ENCODE measurements around the gene GRID1. TPM values are rescaled to one million over a fixed set of nuclear protein-coding genes. Genes with fewer than 3 reads are reported as not detected.

Gene GRID1
- polyA plus RNA-seq, 1 of the 3 experiments (the other 2 are of a cell fraction), result 0.13 TPM

GRCh38 chr10:85891472-85891871 is 475.1 kb downstream of the GRID1 start:
- Histone ChIP-seq H3K36me3 (replicated peaks in 1 of 2; ENCODE audit: control insufficient read depth in 1 of 2, insufficient read depth in 2 of 2, low read length in 1 of 2) (no peaks in the 10 kb centered on the region), H3K27ac (ENCODE audit: low read depth in 2 of 2, low read length in 1 of 2) (no peak overlapping the region), H2AFZ (ENCODE audit: low read depth) (no peak overlapping the region), H3F3A (replicated peaks; ENCODE audit: insufficient read depth) (no peaks in the 10 kb centered on the region), H3K9me3 (peaks cover 6% of the 10 kb centered on the region; the same call in 1 of the 2 replicates), H3K4me3 (ENCODE audit: low read depth in 2 of 2, low read length in 1 of 2) (no peak overlapping the region), H3K4me1 (ENCODE audit: control insufficient read depth in 1 of 2, insufficient read depth in 2 of 2, low read depth in 1 of 2, low read length in 1 of 2) (no peaks in the 10 kb centered on the region), H3K9me2 (no peaks in the 10 kb centered on the region), H3K4me2 (no peak overlapping the region), H4K20me1 (ENCODE audit: insufficient read depth) (no peaks in the 10 kb centered on the region), H3K9ac (no peak overlapping the region), H3K79me2 (ENCODE audit: insufficient read depth) (no peaks in the 10 kb centered on the region), H3K27me3 (ENCODE audit: insufficient read depth) (no peaks in the 10 kb centered on the region)
- POLR2A ChIA-PET, result no interaction called here
- TF ChIP-seq RFX5 (IDR thresholded peaks at IDR 0.05; ENCODE audit: low read length), result no peak
- CTCF ChIA-PET, result no interaction called here
- no peak for DNase-seq

DNA sequence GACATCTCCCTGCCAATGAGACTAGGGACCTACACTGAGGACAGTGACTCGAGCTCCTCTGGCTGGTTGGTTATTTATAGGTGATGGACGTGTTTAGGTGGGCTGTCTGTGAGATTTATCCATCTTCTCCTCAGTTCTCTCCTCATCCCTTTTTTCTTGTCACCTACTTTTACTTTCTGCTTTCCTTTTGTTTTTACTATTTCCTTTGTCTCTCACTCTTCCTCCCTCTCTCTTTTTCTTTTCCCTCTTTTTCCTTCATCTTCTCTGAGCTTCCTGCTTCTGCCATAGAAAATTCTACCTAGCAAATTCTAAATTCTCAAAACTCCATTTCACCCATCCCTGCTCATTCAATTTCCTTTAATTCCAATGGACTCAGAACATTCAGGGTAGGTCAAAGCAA is 478.0 kb downstream of the GRID1 start:
- Histone ChIP-seq H3K4me1 (ENCODE audit: control insufficient read depth in 1 of 2, insufficient read depth in 2 of 2, low read depth in 1 of 2, low read length in 1 of 2) (no peaks in the 10 kb centered on the region), H3K9ac (no peak overlapping the region), H2AFZ (ENCODE audit: low read depth) (no peak overlapping the region), H4K20me1 (ENCODE audit: insufficient read depth) (no peaks in the 10 kb centered on the region), H3K79me2 (ENCODE audit: insufficient read depth) (no peaks in the 10 kb centered on the region), H3K4me3 (ENCODE audit: low read depth in 2 of 2, low read length in 1 of 2) (no peak overlapping the region), H3K36me3 (replicated peaks in 1 of 2; ENCODE audit: control insufficient read depth in 1 of 2, insufficient read depth in 2 of 2, low read length in 1 of 2) (no peaks in the 10 kb centered on the region), H3K4me2 (no peak overlapping the region), H3K9me2 (no peaks in the 10 kb centered on the region), H3K27ac (ENCODE audit: low read depth in 2 of 2, low read length in 1 of 2) (no peak overlapping the region), H3F3A (replicated peaks; ENCODE audit: insufficient read depth) (no peaks in the 10 kb centered on the region), H3K9me3 (peaks cover 6% of the 10 kb centered on the region; the same call in 1 of the 2 replicates), H3K27me3 (ENCODE audit: insufficient read depth) (no peaks in the 10 kb centered on the region)
- CTCF ChIA-PET, result no interaction called here
- POLR2A ChIA-PET, result no interaction called here
- no peak for TF ChIP-seq FOXM1 (IDR thresholded peaks at IDR 0.05; ENCODE audit: low read depth)
- no peak for TF ChIP-seq GABPA (IDR thresholded peaks at IDR 0.05; ENCODE audit: low read depth)
- DNase-seq, result no peak
- WGBS (ENCODE audit: low lambda C conversion rate), result 5% methylated on average over 2 of the region's 2 CpGs

GRCh38 chr10:85888004-85888403 is 478.6 kb downstream of the GRID1 start:
- H3K4me2 ChIP-seq, result no peak overlapping the region
- no peaks in the 10 kb centered on the region for H3K9me2 ChIP-seq
- no peak for DNase-seq
- no peaks in the 10 kb centered on the region for H3K4me1 ChIP-seq (ENCODE audit: control insufficient read depth in 1 of 2, insufficient read depth in 2 of 2, low read depth in 1 of 2, low read length in 1 of 2)
- WGBS (ENCODE audit: low lambda C conversion rate), result 18% methylated on average over 3 of the region's 3 CpGs
- H3K4me3 ChIP-seq (ENCODE audit: low read depth in 2 of 2, low read length in 1 of 2), result no peak overlapping the region
- ChIA-PET POLR2A (no interaction called here), CTCF (no interaction called here)
- no peaks in the 10 kb centered on the region for H3K27me3 ChIP-seq (ENCODE audit: insufficient read depth)
- no peak overlapping the region for H2AFZ ChIP-seq (ENCODE audit: low read depth)
- no peaks in the 10 kb centered on the region for H3K36me3 ChIP-seq (replicated peaks in 1 of 2; ENCODE audit: control insufficient read depth in 1 of 2, insufficient read depth in 2 of 2, low read length in 1 of 2)
- no peak overlapping the region for H3K27ac ChIP-seq (ENCODE audit: low read depth in 2 of 2, low read length in 1 of 2)
- H3F3A ChIP-seq (replicated peaks; ENCODE audit: insufficient read depth), result no peaks in the 10 kb centered on the region
- no peak overlapping the region for H3K9ac ChIP-seq
- TF ChIP-seq MAX (IDR thresholded peaks at IDR 0.05; ENCODE audit: low read depth), result no peak
- TF ChIP-seq, protein P1, sequence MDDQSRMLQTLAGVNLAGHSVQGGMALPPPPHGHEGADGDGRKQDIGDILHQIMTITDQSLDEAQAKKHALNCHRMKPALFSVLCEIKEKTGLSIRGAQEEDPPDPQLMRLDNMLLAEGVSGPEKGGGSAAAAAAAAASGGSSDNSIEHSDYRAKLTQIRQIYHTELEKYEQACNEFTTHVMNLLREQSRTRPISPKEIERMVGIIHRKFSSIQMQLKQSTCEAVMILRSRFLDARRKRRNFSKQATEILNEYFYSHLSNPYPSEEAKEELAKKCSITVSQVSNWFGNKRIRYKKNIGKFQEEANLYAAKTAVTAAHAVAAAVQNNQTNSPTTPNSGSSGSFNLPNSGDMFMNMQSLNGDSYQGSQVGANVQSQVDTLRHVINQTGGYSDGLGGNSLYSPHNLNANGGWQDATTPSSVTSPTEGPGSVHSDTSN (IDR thresholded peaks at IDR 0.05), result no peak
- TF ChIP-seq JUND (IDR thresholded peaks at IDR 0.05), result no peak
- TF ChIP-seq FOXM1 (IDR thresholded peaks at IDR 0.05; ENCODE audit: low read depth), result no peak
- TF ChIP-seq, protein P2, sequence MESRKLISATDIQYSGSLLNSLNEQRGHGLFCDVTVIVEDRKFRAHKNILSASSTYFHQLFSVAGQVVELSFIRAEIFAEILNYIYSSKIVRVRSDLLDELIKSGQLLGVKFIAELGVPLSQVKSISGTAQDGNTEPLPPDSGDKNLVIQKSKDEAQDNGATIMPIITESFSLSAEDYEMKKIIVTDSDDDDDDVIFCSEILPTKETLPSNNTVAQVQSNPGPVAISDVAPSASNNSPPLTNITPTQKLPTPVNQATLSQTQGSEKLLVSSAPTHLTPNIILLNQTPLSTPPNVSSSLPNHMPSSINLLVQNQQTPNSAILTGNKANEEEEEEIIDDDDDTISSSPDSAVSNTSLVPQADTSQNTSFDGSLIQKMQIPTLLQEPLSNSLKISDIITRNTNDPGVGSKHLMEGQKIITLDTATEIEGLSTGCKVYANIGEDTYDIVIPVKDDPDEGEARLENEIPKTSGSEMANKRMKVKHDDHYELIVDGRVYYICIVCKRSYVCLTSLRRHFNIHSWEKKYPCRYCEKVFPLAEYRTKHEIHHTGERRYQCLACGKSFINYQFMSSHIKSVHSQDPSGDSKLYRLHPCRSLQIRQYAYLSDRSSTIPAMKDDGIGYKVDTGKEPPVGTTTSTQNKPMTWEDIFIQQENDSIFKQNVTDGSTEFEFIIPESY (IDR thresholded peaks at IDR 0.05; ENCODE audit: borderline replicate concordance, low read depth), result no peak
- TF ChIP-seq RXRA (IDR thresholded peaks at IDR 0.05; ENCODE audit: borderline replicate concordance, low read depth), result no peak
- no peak for TF ChIP-seq RFX5 (IDR thresholded peaks at IDR 0.05; ENCODE audit: low read length)
- no peak for TF ChIP-seq FOSL2 (IDR thresholded peaks at IDR 0.05; ENCODE audit: borderline replicate concordance, low read depth)
- TF ChIP-seq ELF1 (IDR thresholded peaks at IDR 0.05), result no peak
- TF ChIP-seq, protein P3, sequence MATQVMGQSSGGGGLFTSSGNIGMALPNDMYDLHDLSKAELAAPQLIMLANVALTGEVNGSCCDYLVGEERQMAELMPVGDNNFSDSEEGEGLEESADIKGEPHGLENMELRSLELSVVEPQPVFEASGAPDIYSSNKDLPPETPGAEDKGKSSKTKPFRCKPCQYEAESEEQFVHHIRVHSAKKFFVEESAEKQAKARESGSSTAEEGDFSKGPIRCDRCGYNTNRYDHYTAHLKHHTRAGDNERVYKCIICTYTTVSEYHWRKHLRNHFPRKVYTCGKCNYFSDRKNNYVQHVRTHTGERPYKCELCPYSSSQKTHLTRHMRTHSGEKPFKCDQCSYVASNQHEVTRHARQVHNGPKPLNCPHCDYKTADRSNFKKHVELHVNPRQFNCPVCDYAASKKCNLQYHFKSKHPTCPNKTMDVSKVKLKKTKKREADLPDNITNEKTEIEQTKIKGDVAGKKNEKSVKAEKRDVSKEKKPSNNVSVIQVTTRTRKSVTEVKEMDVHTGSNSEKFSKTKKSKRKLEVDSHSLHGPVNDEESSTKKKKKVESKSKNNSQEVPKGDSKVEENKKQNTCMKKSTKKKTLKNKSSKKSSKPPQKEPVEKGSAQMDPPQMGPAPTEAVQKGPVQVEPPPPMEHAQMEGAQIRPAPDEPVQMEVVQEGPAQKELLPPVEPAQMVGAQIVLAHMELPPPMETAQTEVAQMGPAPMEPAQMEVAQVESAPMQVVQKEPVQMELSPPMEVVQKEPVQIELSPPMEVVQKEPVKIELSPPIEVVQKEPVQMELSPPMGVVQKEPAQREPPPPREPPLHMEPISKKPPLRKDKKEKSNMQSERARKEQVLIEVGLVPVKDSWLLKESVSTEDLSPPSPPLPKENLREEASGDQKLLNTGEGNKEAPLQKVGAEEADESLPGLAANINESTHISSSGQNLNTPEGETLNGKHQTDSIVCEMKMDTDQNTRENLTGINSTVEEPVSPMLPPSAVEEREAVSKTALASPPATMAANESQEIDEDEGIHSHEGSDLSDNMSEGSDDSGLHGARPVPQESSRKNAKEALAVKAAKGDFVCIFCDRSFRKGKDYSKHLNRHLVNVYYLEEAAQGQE (IDR thresholded peaks at IDR 0.05; ENCODE audit: low read depth, low read length), result no peak
- no peak for TF ChIP-seq MXI1 (IDR thresholded peaks at IDR 0.05; ENCODE audit: low read depth, low read length)
- TF ChIP-seq USF2 (IDR thresholded peaks at IDR 0.05; ENCODE audit: borderline replicate concordance, low read depth, low read length), result no peak
- TF ChIP-seq YY1 (IDR thresholded peaks at IDR 0.05; ENCODE audit: low read depth), result no peak
- peaks cover 6% of the 10 kb centered on the region; the same call in 1 of the 2 replicates for H3K9me3 ChIP-seq
- H3K79me2 ChIP-seq (ENCODE audit: insufficient read depth), result no peaks in the 10 kb centered on the region
- no peaks in the 10 kb centered on the region for H4K20me1 ChIP-seq (ENCODE audit: insufficient read depth)
